Mucosa of rectum (tissue), 2 donors: ENCODE data around the gene PLXNA4.

Source experiments
- H3K27ac ChIP-seq, 2 donors: one replicate each; pipeline ENCODE4 v1.7.0; 2013; ENCODE audit warnings: inconsistent platforms in 2 of 2, low read depth in 2 of 2, low read length in 2 of 2
- H3K27me3 ChIP-seq, 2 donors: one replicate each; pipeline ENCODE4 v1.7.0; 2013; ENCODE audit warnings: low read length in 2 of 2; ENCODE audit not compliant: control insufficient read depth in 2 of 2, insufficient read depth in 2 of 2
- H3K36me3 ChIP-seq, 2 donors: one replicate each; pipeline ENCODE4 v1.7.0; 2013; ENCODE audit warnings: low read length in 2 of 2; ENCODE audit not compliant: control insufficient read depth in 2 of 2, insufficient read depth in 2 of 2
- H3K4me1 ChIP-seq, 2 donors: one replicate each; pipeline ENCODE4 v1.7.0; 2013; ENCODE audit warnings: low read length in 2 of 2, mild to moderate bottlenecking in 1 of 2; ENCODE audit not compliant: control insufficient read depth in 2 of 2, insufficient read depth in 2 of 2
- H3K4me3 ChIP-seq, 2 donors: one replicate each; pipeline ENCODE4 v1.7.0; 2013; ENCODE audit warnings: low read length in 2 of 2
- H3K9ac ChIP-seq, 2 donors: one replicate each; pipeline ENCODE4 v1.7.0; 2013; ENCODE audit warnings: low read length in 2 of 2, low read depth in 1 of 2, mild to moderate bottlenecking in 1 of 2
- H3K9me3 ChIP-seq, 2 donors: one replicate each; pipeline ENCODE4 v1.7.0; 2013; ENCODE audit warnings: low read length in 2 of 2; ENCODE audit not compliant: control insufficient read depth in 2 of 2
- donor health status: healthy.
- donor health status: Normal muscosa, but diverticular disease.

Gene PLXNA4

GRCh38 chr7:132347123-132347522 is 229.1 kb downstream of the PLXNA4 start:
- no peaks in the 10 kb centered on the region for H3K4me1 ChIP-seq
- H3K27me3 ChIP-seq = peaks cover 0 to 4% of the 10 kb centered on the region in 2 donors
- H3K36me3 ChIP-seq = no peaks in the 10 kb centered on the region
- H3K4me3 ChIP-seq = no peak overlapping the region
- no peaks in the 10 kb centered on the region for H3K9me3 ChIP-seq
- H3K9ac ChIP-seq = no peak overlapping the region
- H3K27ac ChIP-seq = no peak overlapping the region

DNA sequence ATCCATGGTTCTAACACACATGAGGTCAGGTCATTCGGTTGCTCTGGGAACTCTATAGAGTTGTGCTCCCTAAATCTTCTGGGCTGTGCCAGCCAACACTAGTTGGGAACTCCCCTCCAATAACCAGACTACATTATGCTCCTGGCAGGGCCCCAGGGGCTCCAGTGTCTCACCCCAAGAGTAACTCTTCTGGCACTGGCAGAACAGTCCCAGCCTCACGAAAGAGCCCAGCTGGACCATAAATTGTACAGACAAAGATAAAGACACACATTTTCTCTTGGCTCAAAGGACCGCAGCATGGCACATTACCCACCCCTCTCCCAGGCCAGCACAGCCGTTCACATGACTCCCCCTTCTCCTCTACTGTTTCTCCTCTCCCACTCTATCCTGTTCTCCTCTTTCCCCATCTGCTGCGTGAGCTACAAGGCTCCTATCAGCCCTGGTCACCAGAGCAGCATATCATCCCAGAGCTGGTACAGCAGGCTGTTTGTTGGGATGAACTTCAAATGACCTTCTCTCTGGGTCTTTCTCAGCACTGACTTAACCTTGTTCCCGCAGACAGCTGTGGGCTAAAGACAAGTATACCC is 230.6 kb downstream of the PLXNA4 start:
- Histone ChIP-seq H3K9ac (no peak overlapping the region), H3K27ac (no peak overlapping the region), H3K36me3 (no peaks in the 10 kb centered on the region), H3K9me3 (no peaks in the 10 kb centered on the region), H3K4me1 (no peaks in the 10 kb centered on the region), H3K4me3 (no peak overlapping the region), H3K27me3 (peaks cover 0 to 4% of the 10 kb centered on the region in 2 donors)

- no peaks in the 10 kb centered on the region for H3K4me1 ChIP-seq
- H3K4me3 ChIP-seq = no peak overlapping the region
- no peaks in the 10 kb centered on the region for H3K9me3 ChIP-seq
- peaks cover 0 to 4% of the 10 kb centered on the region in 2 donors for H3K27me3 ChIP-seq
- H3K36me3 ChIP-seq = no peaks in the 10 kb centered on the region
- no peak overlapping the region for H3K27ac ChIP-seq
- no peak overlapping the region for H3K9ac ChIP-seq
Measured at GRCh38 chr7:132345030-132345429, 231.2 kb downstream of the PLXNA4 start.

DNA sequence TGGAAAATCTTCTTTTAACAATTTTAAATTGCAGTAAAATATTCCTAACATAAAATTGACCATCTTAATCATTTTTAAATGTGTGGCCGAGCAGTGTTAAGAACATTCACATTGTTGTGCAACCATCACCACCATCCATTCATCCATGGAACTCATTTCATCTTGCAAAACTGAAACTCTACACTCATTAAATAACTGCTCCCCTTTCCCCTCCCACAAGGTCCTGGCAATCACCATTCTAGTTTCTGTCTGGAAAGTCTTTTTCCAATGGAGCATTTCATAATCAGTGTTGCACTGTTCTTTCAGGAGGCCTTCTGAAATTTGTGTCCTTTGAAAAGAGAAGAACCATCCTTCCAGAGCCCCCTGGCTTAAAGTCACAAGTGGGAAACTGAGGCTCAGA is 233.1 kb downstream of the PLXNA4 start:
- Histone ChIP-seq H3K9me3 (no peaks in the 10 kb centered on the region), H3K27ac (no peak overlapping the region), H3K36me3 (no peaks in the 10 kb centered on the region)

GRCh38 chr7:132337450-132338080 is 238.7 kb downstream of the PLXNA4 start:
- H3K27ac ChIP-seq = peak overlapping the region; percentile 46 to 61
- no peaks in the 10 kb centered on the region for H3K9me3 ChIP-seq
- H3K27me3 ChIP-seq = no peaks in the 10 kb centered on the region
- no peaks in the 10 kb centered on the region for H3K36me3 ChIP-seq
- peaks cover 10 to 16% of the 10 kb centered on the region in 2 donors for H3K4me1 ChIP-seq
- H3K9ac ChIP-seq = peak overlapping the region in 1 of 2 donors; percentile 7
- peak overlapping the region; percentile 2 to 42 for H3K4me3 ChIP-seq

More for the DNA sequence above, 233.1 kb downstream of the PLXNA4 start:
- peaks cover 0 to 4% of the 10 kb centered on the region in 2 donors for H3K27me3 ChIP-seq
- H3K9ac ChIP-seq = no peak overlapping the region
- peaks cover 0 to 1% of the 10 kb centered on the region in 2 donors for H3K4me1 ChIP-seq
- no peak overlapping the region for H3K4me3 ChIP-seq

DNA sequence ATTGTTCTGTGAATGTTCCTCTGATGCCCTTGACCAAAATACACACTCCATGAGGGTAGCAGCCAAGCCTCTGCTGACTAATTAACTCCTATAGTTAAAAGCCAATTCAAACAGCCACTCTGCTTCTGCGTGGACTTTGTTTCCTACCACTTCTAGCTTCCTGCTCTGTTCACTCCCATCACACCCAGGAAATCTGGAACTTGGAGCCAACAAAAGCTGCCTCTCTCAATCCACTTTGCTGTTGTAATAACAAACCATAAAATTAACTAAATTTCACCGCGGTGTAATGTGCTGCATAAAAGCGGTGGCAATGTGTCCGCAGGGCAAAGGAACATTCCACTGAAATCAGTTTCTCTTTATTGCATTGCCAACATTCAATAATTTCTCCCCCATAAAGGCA is 239.5 kb downstream of the PLXNA4 start:
- peaks cover 10 to 16% of the 10 kb centered on the region in 2 donors for H3K4me1 ChIP-seq
- no peaks in the 10 kb centered on the region for H3K27me3 ChIP-seq
- peak overlapping the region; percentile 69 to 72 for H3K27ac ChIP-seq

DNA sequence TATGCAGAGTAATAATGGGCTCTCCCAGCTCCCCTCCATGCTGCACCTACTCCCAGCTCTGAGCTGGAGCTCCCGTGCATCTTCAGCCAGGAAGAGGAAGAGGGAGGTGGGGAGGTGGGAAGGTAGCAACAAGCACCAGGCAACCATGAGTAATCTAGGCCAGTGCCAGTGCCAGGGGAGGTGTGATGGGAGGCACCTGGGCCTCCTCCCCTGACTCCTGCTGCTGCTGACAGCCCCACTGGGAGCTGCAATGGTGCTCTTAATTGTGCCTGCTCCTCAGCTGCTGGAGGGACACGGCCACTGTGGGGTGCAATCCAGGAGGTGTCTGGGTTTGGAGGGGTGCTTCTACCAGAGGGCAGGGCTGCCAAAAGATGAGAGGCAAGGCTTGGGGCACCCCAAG is 243.0 kb downstream of the PLXNA4 start:
- H3K36me3 ChIP-seq = no peaks in the 10 kb centered on the region
- no peak overlapping the region for H3K9ac ChIP-seq
- H3K27me3 ChIP-seq = no peaks in the 10 kb centered on the region
- peaks cover 10 to 15% of the 10 kb centered on the region in 2 donors for H3K4me1 ChIP-seq
- H3K27ac ChIP-seq = no peak overlapping the region
- H3K4me3 ChIP-seq = no peak overlapping the region
- no peaks in the 10 kb centered on the region for H3K9me3 ChIP-seq

More for the DNA sequence above, 239.5 kb downstream of the PLXNA4 start:
- Histone ChIP-seq H3K9ac (no peak overlapping the region), H3K9me3 (no peaks in the 10 kb centered on the region), H3K36me3 (no peaks in the 10 kb centered on the region), H3K4me3 (peak overlapping the region in 1 of 2 donors; percentile 42)

DNA sequence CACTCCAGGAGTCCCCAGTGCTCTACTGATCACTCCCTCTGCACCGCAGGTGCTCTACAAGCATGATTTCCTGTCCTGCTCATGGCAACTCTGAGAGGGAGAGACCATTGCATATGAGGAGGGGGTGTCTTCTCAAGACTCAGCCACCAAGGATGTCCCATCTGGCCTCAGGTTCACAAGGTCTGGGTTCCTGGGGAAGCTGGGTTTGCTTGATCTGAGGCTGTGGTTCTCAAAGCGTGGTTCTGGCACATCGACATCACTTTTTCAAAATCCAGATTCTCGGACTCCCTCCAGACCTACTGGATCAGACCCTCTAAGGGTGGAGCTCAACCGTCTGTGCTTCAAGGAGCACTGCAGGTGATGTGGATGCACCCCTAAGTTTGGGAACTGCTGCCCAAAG is 247.5 kb downstream of the PLXNA4 start:
- Histone ChIP-seq H3K4me3 (no peak overlapping the region), H3K27me3 (no peaks in the 10 kb centered on the region), H3K27ac (no peak overlapping the region), H3K36me3 (no peaks in the 10 kb centered on the region), H3K9me3 (no peaks in the 10 kb centered on the region), H3K9ac (no peak overlapping the region), H3K4me1 (peaks cover 0 to 2% of the 10 kb centered on the region in 2 donors)

GRCh38 chr7:132328047-132328620 is 248.1 kb downstream of the PLXNA4 start:
- Histone ChIP-seq H3K9me3 (no peaks in the 10 kb centered on the region), H3K27ac (no peak overlapping the region), H3K27me3 (no peaks in the 10 kb centered on the region), H3K36me3 (no peaks in the 10 kb centered on the region), H3K4me3 (no peak overlapping the region), H3K9ac (no peak overlapping the region), H3K4me1 (no peaks in the 10 kb centered on the region)

DNA sequence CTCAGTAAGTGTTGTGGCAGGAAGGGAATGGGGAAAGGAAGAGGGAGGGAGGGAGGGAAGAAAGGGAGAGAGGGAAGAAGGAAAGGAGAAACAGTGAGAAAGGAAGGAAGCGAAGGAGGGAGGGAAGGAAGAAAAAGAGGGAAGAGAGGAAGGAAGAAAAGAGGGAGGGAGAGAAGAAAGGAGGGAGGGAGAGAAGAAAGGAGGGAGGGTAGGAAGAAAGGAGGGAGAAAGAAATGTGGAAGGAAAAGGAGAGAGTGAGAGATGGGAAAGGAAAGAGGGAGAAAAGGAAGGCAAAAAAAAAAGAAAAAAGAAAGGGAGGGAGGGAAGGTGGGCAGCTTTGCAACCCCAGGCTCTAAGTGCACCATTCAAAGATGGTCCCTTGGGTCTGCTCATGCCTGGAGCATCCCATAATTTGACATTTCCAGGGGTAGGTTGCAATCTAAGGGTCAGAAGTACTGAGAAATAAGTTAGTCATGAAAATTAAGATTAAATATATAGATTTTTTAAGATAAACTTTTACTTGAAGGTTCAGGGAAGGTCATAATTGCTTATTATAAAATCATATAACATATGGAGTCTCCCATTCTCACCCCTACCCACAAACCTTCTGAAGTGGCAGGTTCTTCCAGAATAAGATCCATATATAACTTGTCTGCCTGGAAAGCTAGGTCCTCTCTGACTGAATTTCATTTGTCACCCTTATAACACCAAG is 249.2 kb downstream of the PLXNA4 start:
- Histone ChIP-seq H3K27ac (no peak overlapping the region), H3K9ac (no peak overlapping the region), H3K9me3 (no peaks in the 10 kb centered on the region), H3K27me3 (no peaks in the 10 kb centered on the region), H3K4me3 (no peak overlapping the region), H3K36me3 (no peaks in the 10 kb centered on the region), H3K4me1 (no peaks in the 10 kb centered on the region)
